HG03066 (cell line): ENCODE measurements around the gene PTPN21.
"Not testable (repeated sequence)": the region's sequence is repeated elsewhere in the genome, so short reads cannot be mapped to it uniquely, and the experiment has no call there.

ENCODE experiments used
- ATAC-seq: cut with Tn5 transposase; IDR thresholded peaks from one replicate; pipeline ENCODE4 v1.9.1; 2021; ENCODE audit warnings: low read depth; ENCODE audit not compliant: unreplicated experiment

Gene PTPN21

GRCh38 chr14:88552876-88553275, 1.9 kb downstream of the PTPN21 start:
- no peak for ATAC-seq

GRCh38 chr14:88551980-88552431, 2.8 kb downstream of the PTPN21 start:
- no peak for ATAC-seq

GRCh38 chr14:88551094-88551870, 3.5 kb downstream of the PTPN21 start:
- ATAC-seq, result no peak

GRCh38 chr14:88550078-88550477, 4.7 kb downstream of the PTPN21 start:
- ATAC-seq, result no peak

- no peak for ATAC-seq
Observed at GRCh38 chr14:88547386-88547780, 7.4 kb downstream of the PTPN21 start.

- no peak for ATAC-seq
Observed at GRCh38 chr14:88546621-88547385, 8.0 kb downstream of the PTPN21 start.

GRCh38 chr14:88545256-88545655, 9.6 kb downstream of the PTPN21 start:
- no peak for ATAC-seq

GRCh38 chr14:88542857-88543795, 11.7 kb downstream of the PTPN21 start:
- ATAC-seq, result no peak

- ATAC-seq, result no peak
Observed at GRCh38 chr14:88541324-88541723, 13.5 kb downstream of the PTPN21 start.

- ATAC-seq, result no peak
Observed at GRCh38 chr14:88535813-88536212, 19.0 kb downstream of the PTPN21 start.

GRCh38 chr14:88535149-88535548, 19.7 kb downstream of the PTPN21 start:
- no peak for ATAC-seq

- ATAC-seq, result no peak
Observed at GRCh38 chr14:88533064-88533602, 21.7 kb downstream of the PTPN21 start.

- not testable (repeated sequence) for ATAC-seq
Observed at GRCh38 chr14:88529889-88530288, 24.9 kb downstream of the PTPN21 start.

GRCh38 chr14:88522393-88522792, 32.4 kb downstream of the PTPN21 start:
- ATAC-seq, result no peak

GRCh38 chr14:88521818-88522217, 33.0 kb downstream of the PTPN21 start:
- no peak for ATAC-seq

- no peak for ATAC-seq
Observed at GRCh38 chr14:88519907-88520306, 34.9 kb downstream of the PTPN21 start.

GRCh38 chr14:88518592-88519512, 36.0 kb downstream of the PTPN21 start:
- no peak for ATAC-seq

GRCh38 chr14:88516861-88517357, 37.9 kb downstream of the PTPN21 start:
- ATAC-seq, result no peak

GRCh38 chr14:88515499-88516221, 39.1 kb downstream of the PTPN21 start:
- ATAC-seq, result no peak
